GM12892 (cell line): ENCODE measurements around the gene GAS2L2.

ENCODE experiments used
- POLR2A ChIP-seq: IDR thresholded peaks from 2 replicates; pipeline ENCODE4 v1.6.1; 2011; ENCODE audit warnings: low read depth, low read length, control low read depth
- TAF1 ChIP-seq: IDR thresholded peaks from 2 replicates; pipeline ENCODE4 v1.6.1; 2011; ENCODE audit warnings: low read depth, mild to moderate bottlenecking, control low read depth, low read length, borderline replicate concordance

- TF ChIP-seq TAF1 (no peak), POLR2A (no peak)
These were observed 35.7 kb upstream of the GAS2L2 start for GRCh38 chr17:35788477-35789368.
